HCT116 (cell line): ENCODE data around the gene BNIPL. TPM values are rescaled to one million over a fixed set of nuclear protein-coding genes. Genes with fewer than 3 reads are reported as not detected.
A peak's percentile ranks its signal among the peaks of the same experiment; 100 is the strongest.

Source experiments
- ATAC-seq: fragments of 200-7000 bp; cut with Tn5 transposase; 2 replicates; pipeline ENCODE4 v1.9.1; 2020; ENCODE audit warnings: mild to moderate bottlenecking, moderate library complexity
- BruUV-seq: library from RNA; stranded (reverse); fragments of 400-500 nt; replicated peaks from 2 replicates; lab custom pipeline; 2021; lab: Mats Ljungman, UMichigan
- CTCF ChIA-PET: fragments of 300-600 bp; sonication (Branson Sonifier 250); formaldehyde crosslinking; loops from one replicate; lab custom pipeline; 2021; ENCODE audit warnings: antibody characterized with exemption; lab: Charles Lee
- POLR2A ChIA-PET: fragments of 300-600, 350-600 bp; sonication (Branson Sonifier 250); formaldehyde crosslinking; loops from one replicate; lab custom pipeline; 2021; ENCODE audit warnings: antibody characterized with exemption; lab: Charles Lee
- RAD21 ChIA-PET, 2 experiments: fragments of 300-600 bp; sonication (Branson Sonifier 250); formaldehyde crosslinking; loops; one replicate each; lab custom pipeline; 2023; ENCODE audit warnings: low total read pairs in 2 of 2; ENCODE audit not compliant: uncharacterized antibody in 2 of 2, unreplicated experiment in 2 of 2, low non-redundant PET in 1 of 2; lab: Charles Lee
- DNase-seq: peaks from one replicate; pipeline ENCODE4 v3.0.0-alpha.2; 2010; ENCODE audit warnings: low read depth, low spot score
- H2AFZ ChIP-seq: fragments of 200-600 bp; shearing (Covaris generic), sonication (generic); 2 replicates; pipeline ENCODE4 v1.6.1; 2017; ENCODE audit warnings: low read depth, mixed run types, mixed read lengths, antibody characterized with exemption, low read length; ENCODE audit not compliant: poor library complexity, severe bottlenecking
- H3K27ac ChIP-seq: 2 replicates; pipeline ENCODE4 v1.5.1; 2012; ENCODE audit warnings: low read depth, low read length
- H3K27me3 ChIP-seq: fragments of 200-600 bp; sonication (generic); 2 replicates; pipeline ENCODE4 v1.6.1; 2016; ENCODE audit warnings: mixed run types, low read length, mixed read lengths; ENCODE audit not compliant: insufficient read depth
- H3K36me3 ChIP-seq, 2 experiments: fragments of 200-500 bp in 1 of 2; fragments of 200-600 bp in 1 of 2; sonication (Bioruptor generic) in 1 of 2; sonication (generic) in 1 of 2; 2 replicates each; pipeline versions ENCODE4 v1.5.1 to v1.6.1; 2014 to 2016; ENCODE audit warnings: low read length in 2 of 2, inconsistent platforms in 1 of 2, mixed read lengths in 1 of 2, mixed run types in 1 of 2; ENCODE audit not compliant: insufficient read depth in 2 of 2, control insufficient read depth in 1 of 2
- H3K4me1 ChIP-seq, 2 experiments: fragments of 200-600 bp in 1 of 2; sonication (generic) in 1 of 2; 2 replicates each; pipeline versions ENCODE4 v1.5.1 to v1.6.1; 2012 to 2017; ENCODE audit warnings: low read length in 2 of 2, inconsistent platforms in 1 of 2, mild to moderate bottlenecking in 1 of 2, mixed read lengths in 1 of 2, mixed run types in 1 of 2, moderate library complexity in 1 of 2; ENCODE audit not compliant: insufficient read depth in 2 of 2, control insufficient read depth in 1 of 2
- H3K4me2 ChIP-seq: fragments of 200-600 bp; sonication (generic); 2 replicates; pipeline ENCODE4 v1.6.1; 2017; ENCODE audit warnings: mixed run types, low read length, mixed read lengths
- H3K4me3 ChIP-seq, 2 experiments: fragments of 200-600 bp in 1 of 2; sonication (generic) in 1 of 2; replicated peaks in 1 of 2; 2 replicates each; pipeline ENCODE4 v1.5.1; 2011 to 2016; ENCODE audit warnings: low read length in 2 of 2, control low read depth in 1 of 2, low read depth in 1 of 2, mild to moderate bottlenecking in 1 of 2, mixed read lengths in 1 of 2, mixed run types in 1 of 2
- H3K79me2 ChIP-seq: fragments of 200-600 bp; sonication (generic); 2 replicates; pipeline ENCODE4 v1.6.1; 2017; ENCODE audit warnings: mild to moderate bottlenecking, mixed run types, low read length, moderate library complexity, mixed read lengths; ENCODE audit not compliant: insufficient read depth
- H3K9ac ChIP-seq: fragments of 200-600 bp; sonication (generic); 2 replicates; pipeline ENCODE4 v1.6.1; 2016; ENCODE audit warnings: low read length, mixed read lengths
- H3K9me2 ChIP-seq: fragments of 200-600 bp; sonication (generic), shearing (Covaris generic); 2 replicates; pipeline ENCODE4 v1.6.1; 2017; ENCODE audit warnings: mixed run types, mild to moderate bottlenecking, moderate library complexity; ENCODE audit not compliant: insufficient read depth
- H3K9me3 ChIP-seq, 2 experiments: fragments of 200-500 bp in 1 of 2; fragments of 200-600 bp in 1 of 2; sonication (Bioruptor generic) in 1 of 2; sonication (generic) in 1 of 2; 2 replicates each; pipeline ENCODE4 v1.6.1; 2014 to 2017; ENCODE audit warnings: low read length in 2 of 2, mixed read lengths in 2 of 2, inconsistent platforms in 1 of 2, low read depth in 1 of 2, mild to moderate bottlenecking in 1 of 2, mixed run types in 1 of 2, moderate library complexity in 1 of 2; ENCODE audit not compliant: control insufficient read depth in 1 of 2, insufficient read depth in 1 of 2
- H4K20me1 ChIP-seq: fragments of 200-600 bp; sonication (generic), shearing (Covaris generic); 2 replicates; pipeline ENCODE4 v1.6.1; 2017; ENCODE audit warnings: mixed run types, mild to moderate bottlenecking, moderate library complexity; ENCODE audit not compliant: insufficient read depth
- ATF3 ChIP-seq: IDR thresholded peaks from 2 replicates; pipeline ENCODE4 v1.6.1; 2012
- CEBPB ChIP-seq: IDR thresholded peaks from 2 replicates; pipeline ENCODE4 v1.6.1; 2012; ENCODE audit warnings: low read depth
- CTCF ChIP-seq, 3 experiments: fragments of 200-600 bp in 1 of 3; sonication (generic) in 1 of 3; IDR thresholded peaks in 2 of 3; conservative IDR thresholded peaks in 1 of 3; 2 replicates each; pipeline ENCODE4 v1.5.1; 2012 to 2017; ENCODE audit warnings: low read depth in 2 of 3, low read length in 2 of 3, antibody characterized with exemption in 1 of 3, borderline replicate concordance in 1 of 3, control low read depth in 1 of 3, mild to moderate bottlenecking in 1 of 3, mixed read lengths in 1 of 3, mixed run types in 1 of 3, moderate library complexity in 1 of 3; ENCODE audit not compliant: insufficient read depth in 1 of 3
- EGR1 ChIP-seq: IDR thresholded peaks from 2 replicates; pipeline ENCODE4 v1.6.1; 2012; ENCODE audit warnings: low read depth
- ELF1 ChIP-seq: IDR thresholded peaks from 2 replicates; pipeline ENCODE4 v1.6.1; 2012; ENCODE audit warnings: low read depth, borderline replicate concordance
- EZH2 ChIP-seq: fragments of 200-600 bp; sonication (generic); IDR thresholded peaks from 2 replicates; pipeline ENCODE4 v1.6.1; 2017; ENCODE audit warnings: antibody characterized with exemption, mixed run types
- JUND ChIP-seq: IDR thresholded peaks from 2 replicates; pipeline ENCODE4 v1.6.1; 2012
- MAX ChIP-seq: IDR thresholded peaks from 2 replicates; pipeline ENCODE4 v1.6.1; 2012
- POLR2A ChIP-seq: IDR thresholded peaks from 2 replicates; pipeline ENCODE4 v1.7.0; 2011; ENCODE audit warnings: borderline replicate concordance; ENCODE audit not compliant: insufficient read depth, insufficient read length; ENCODE audit errors: extremely low read depth
- POLR2AphosphoS5 ChIP-seq: IDR thresholded peaks from 2 replicates; pipeline ENCODE4 v1.6.1; 2011; ENCODE audit warnings: mild to moderate bottlenecking, low read depth, low read length, moderate library complexity
- RAD21 ChIP-seq: IDR thresholded peaks from 2 replicates; pipeline ENCODE4 v1.6.1; 2012; ENCODE audit warnings: low read depth, mild to moderate bottlenecking
- REST ChIP-seq: IDR thresholded peaks from 2 replicates; pipeline ENCODE4 v1.6.1; 2012; ENCODE audit warnings: low read depth
- SIN3A ChIP-seq: IDR thresholded peaks from 2 replicates; pipeline ENCODE4 v1.6.1; 2012; ENCODE audit warnings: low read depth
- SP1 ChIP-seq: IDR thresholded peaks from 2 replicates; pipeline ENCODE4 v1.6.1; 2012; ENCODE audit warnings: low read depth
- YY1 ChIP-seq: IDR thresholded peaks from 2 replicates; pipeline ENCODE4 v1.6.1; 2011; ENCODE audit warnings: low read length, low read depth, moderate library complexity, mild to moderate bottlenecking; ENCODE audit not compliant: insufficient replicate concordance; ENCODE audit errors: extremely low read depth
- ZBTB33 ChIP-seq: IDR thresholded peaks from 2 replicates; pipeline ENCODE4 v1.6.1; 2011; ENCODE audit warnings: mild to moderate bottlenecking, low read length, moderate library complexity; ENCODE audit not compliant: insufficient replicate concordance; ENCODE audit errors: extremely low read depth
- ZFX ChIP-seq: fragments of 450-650 bp; IDR thresholded peaks from 2 replicates; pipeline ENCODE4 v1.6.1; 2017
- ZNF274 ChIP-seq: fragments of 200-500 bp; sonication (Bioruptor generic); IDR thresholded peaks from 2 replicates; pipeline ENCODE4 v1.6.1; 2014; ENCODE audit warnings: mild to moderate bottlenecking, low read depth, low read length, inconsistent platforms
- intact Hi-C: fragments of 100-400 bp; cut with micrococcal nuclease; formaldehyde crosslinking; loops from 2 replicates; pipeline ENCODE4 v1.10.0; 2022
- total RNA-seq: library from RNA; stranded (reverse); gene quantifications from one replicate; pipeline ENCODE4 v1.2.1, GENCODE V29; 2021; ENCODE audit not compliant: unreplicated experiment

The BNIPL gene
- total RNA-seq, 1 experiment from 2014 or later = 0.86 TPM

GRCh38 chr1:151008244-151009205, 27.9 kb upstream of the BNIPL start, which contains the start of gene PRUNE1:
Gene PRUNE1 (plus strand): TSS chr1:151008449. CDS start chr1:151008633, 184 bp downstream.
- ChIA-PET CTCF (no interaction called here), POLR2A (no interaction called here), RAD21 (no interaction called here)
- ATAC-seq (peak; percentile 92), DNase-seq (peak; percentile 94)
- Histone ChIP-seq H3K79me2 (peaks cover 16% of the 10 kb centered on the region), H3K4me2 (peak within 1 kb of the TSS; percentile 94), H3K4me1 (peaks cover 13 to 40% of the 10 kb centered on the region in 2 experiments; a peak in 3 of 4 replicates), H3K9me2 (no peaks in the 10 kb centered on the region), H4K20me1 (no peaks in the 10 kb centered on the region), H3K27me3 (no peaks in the 10 kb centered on the region), H2AFZ (peak within 1 kb of the TSS; percentile 83), H3K9ac (peak within 1 kb of the TSS; percentile 95), H3K36me3 (no peaks in the 10 kb centered on the region), H3K9me3 (no peaks in the 10 kb centered on the region), H3K4me3 (peak within 1 kb of the TSS; percentile 60 to 94), H3K27ac (peak within 1 kb of the TSS; percentile 75)
- intact Hi-C loops = loop anchor here (5.0 kb wide), 1 partner anchor 446 kb away; no protein-coding TSS in a partner anchor
- BruUV-seq = no TSS peak
- TF ChIP-seq POLR2AphosphoS5 (peak; percentile 66), CEBPB (no peak), ZFX (peak; percentile 39; the same call in 1 of the 2 replicates), CTCF (IDR thresholded peaks at IDR 0.05 in 2 of 3, conservative IDR thresholded peaks at IDR 0.05 in 1 of 3; ENCODE audit: borderline replicate concordance in 1 of 3, insufficient read depth in 1 of 3, low read depth in 2 of 3, low read length in 2 of 3) (no peak), EZH2 (no peak), MAX (no peak; the same call in none of the 2 replicates), REST (no peak), ATF3 (no peak), ZNF274 (no peak), POLR2A (peak; percentile 58), SIN3A (no peak), JUND (no peak), ZBTB33 (no peak), YY1 (no peak), SP1 (peak; percentile 88), EGR1 (peak; percentile 68), ELF1 (no peak), RAD21 (no peak)
